Activated CD4-positive, alpha-beta T cell treated with anti-CD3 and anti-CD28 coated beads, Interleukin-2, amount 10 ng/mL, durations not matched to agents 7 days and 5 days (primary cell): ENCODE results near the gene SLC6A12. TPM values are rescaled to one million over a fixed set of nuclear protein-coding genes. Genes with fewer than 3 reads are reported as not detected.
A peak's percentile ranks its signal among the peaks of the same experiment; 100 is the strongest.

Experiments used
- CTCF ChIA-PET: fragments of 350-600 bp; sonication (Branson Sonifier 250); formaldehyde crosslinking; loops from one replicate; lab custom pipeline; 2021; ENCODE audit warnings: antibody characterized with exemption; lab: Charles Lee
- POLR2A ChIA-PET: fragments of 350-600 bp; sonication (Branson Sonifier 250); formaldehyde crosslinking; loops from one replicate; lab custom pipeline; 2021; ENCODE audit warnings: antibody characterized with exemption; lab: Charles Lee
- DNase-seq: peaks from one replicate; pipeline ENCODE4 v3.0.0-alpha.2; 2020
- H3K27ac Mint-ChIP-seq: one replicate; pipeline ENCODE4 v1.8.0; 2021; ENCODE audit warnings: mild to moderate bottlenecking, moderate library complexity, mixed read lengths
- H3K27me3 Mint-ChIP-seq: one replicate; pipeline ENCODE4 v1.8.0; 2021; ENCODE audit warnings: mixed read lengths
- H3K36me3 Mint-ChIP-seq: one replicate; pipeline ENCODE4 v1.8.0; 2021; ENCODE audit warnings: low read depth, mixed read lengths
- H3K4me1 Mint-ChIP-seq: one replicate; pipeline ENCODE4 v1.8.0; 2021; ENCODE audit warnings: mixed read lengths
- H3K4me3 Mint-ChIP-seq: one replicate; pipeline ENCODE4 v1.8.0; 2021; ENCODE audit warnings: mild to moderate bottlenecking, moderate library complexity, mixed read lengths
- H3K9me3 Mint-ChIP-seq: one replicate; pipeline ENCODE4 v1.8.0; 2021; ENCODE audit warnings: mixed read lengths
- total RNA-seq, 2 experiments: library from RNA; stranded (reverse); gene quantifications; one replicate each; pipeline ENCODE4 v1.2.3, GENCODE V29; 2021

Gene SLC6A12
- total RNA-seq, 2 experiments from 2014 or later = not detected

GRCh38 chr12:155646-156045 lies 58.3 kb downstream of the SLC6A12 start:
- Mint-ChIP-seq H3K4me3 (no peak overlapping the region), H3K27ac (no peak overlapping the region), H3K27me3 (peaks cover under 1% of the 10 kb centered on the region), H3K9me3 (no peaks in the 10 kb centered on the region), H3K4me1 (no peaks in the 10 kb centered on the region), H3K36me3 (no peaks in the 10 kb centered on the region)
- CTCF ChIA-PET = no interaction called here
- POLR2A ChIA-PET = no interaction called here
- no peak for DNase-seq

GRCh38 chr12:155006-155405 lies 59.0 kb downstream of the SLC6A12 start:
- Mint-ChIP-seq H3K4me1 (no peaks in the 10 kb centered on the region), H3K27ac (no peak overlapping the region), H3K4me3 (no peak overlapping the region), H3K27me3 (peaks cover 3% of the 10 kb centered on the region), H3K9me3 (no peaks in the 10 kb centered on the region), H3K36me3 (no peaks in the 10 kb centered on the region)
- DNase-seq = no peak
- ChIA-PET POLR2A (no interaction called here), CTCF (no interaction called here)

GRCh38 chr12:154058-154457 lies 59.9 kb downstream of the SLC6A12 start:
- H3K4me3 Mint-ChIP-seq = no peak overlapping the region
- no peaks in the 10 kb centered on the region for H3K4me1 Mint-ChIP-seq
- H3K27ac Mint-ChIP-seq = no peak overlapping the region
- H3K36me3 Mint-ChIP-seq = no peaks in the 10 kb centered on the region
- ChIA-PET CTCF (no interaction called here), POLR2A (no interaction called here)
- no peaks in the 10 kb centered on the region for H3K9me3 Mint-ChIP-seq
- no peak for DNase-seq
- H3K27me3 Mint-ChIP-seq = peaks cover 3% of the 10 kb centered on the region

GRCh38 chr12:153080-153746 lies 60.7 kb downstream of the SLC6A12 start:
- Mint-ChIP-seq H3K36me3 (no peaks in the 10 kb centered on the region), H3K4me1 (no peaks in the 10 kb centered on the region), H3K4me3 (no peak overlapping the region), H3K27ac (no peak overlapping the region), H3K9me3 (no peaks in the 10 kb centered on the region), H3K27me3 (peaks cover 3% of the 10 kb centered on the region)
- DNase-seq = peak; percentile 59
- CTCF ChIA-PET = no interaction called here
- POLR2A ChIA-PET = no interaction called here

- ChIA-PET CTCF (no interaction called here), POLR2A (no interaction called here)
- Mint-ChIP-seq H3K9me3 (no peaks in the 10 kb centered on the region), H3K27ac (no peak overlapping the region), H3K27me3 (peaks cover 3% of the 10 kb centered on the region), H3K36me3 (no peaks in the 10 kb centered on the region), H3K4me1 (no peaks in the 10 kb centered on the region), H3K4me3 (no peak overlapping the region)
- no peak for DNase-seq
These were observed 61.5 kb downstream of the SLC6A12 start for GRCh38 chr12:152440-152839.

GRCh38 chr12:151579-151978 lies 62.4 kb downstream of the SLC6A12 start:
- CTCF ChIA-PET = interaction anchor here (0.5 kb wide), 1 partner anchor 93 kb away, joined by 3 read pairs; no protein-coding TSS in a partner anchor
- H3K27ac Mint-ChIP-seq = no peak overlapping the region
- H3K36me3 Mint-ChIP-seq = no peaks in the 10 kb centered on the region
- no peak overlapping the region for H3K4me3 Mint-ChIP-seq
- DNase-seq = no peak
- no peaks in the 10 kb centered on the region for H3K9me3 Mint-ChIP-seq
- POLR2A ChIA-PET = no interaction called here
- peaks cover 3% of the 10 kb centered on the region for H3K27me3 Mint-ChIP-seq
- no peaks in the 10 kb centered on the region for H3K4me1 Mint-ChIP-seq

- ChIA-PET CTCF (no interaction called here), POLR2A (no interaction called here)
- Mint-ChIP-seq H3K36me3 (no peaks in the 10 kb centered on the region), H3K9me3 (no peaks in the 10 kb centered on the region), H3K27ac (no peak overlapping the region), H3K27me3 (peaks cover 3% of the 10 kb centered on the region), H3K4me3 (no peak overlapping the region), H3K4me1 (peaks cover 14% of the 10 kb centered on the region)
- DNase-seq = no peak
These were observed 65.1 kb downstream of the SLC6A12 start for GRCh38 chr12:148676-149416.

- POLR2A ChIA-PET = no interaction called here
These were observed 66.7 kb downstream of the SLC6A12 start for GRCh38 chr12:147242-147641.

GRCh38 chr12:145369-145960 lies 68.5 kb downstream of the SLC6A12 start:
- no peaks in the 10 kb centered on the region for H3K9me3 Mint-ChIP-seq
- peaks cover 8% of the 10 kb centered on the region for H3K27me3 Mint-ChIP-seq
- H3K36me3 Mint-ChIP-seq = no peaks in the 10 kb centered on the region
- CTCF ChIA-PET = interaction anchor here (1.1 kb wide), 1 partner anchor 34 kb away, joined by 3 read pairs; no protein-coding TSS in a partner anchor
- H3K4me1 Mint-ChIP-seq = peaks cover 14% of the 10 kb centered on the region
- H3K27ac Mint-ChIP-seq = peak overlapping the region; percentile 87
- no peak for DNase-seq
- POLR2A ChIA-PET = no interaction called here
- no peak overlapping the region for H3K4me3 Mint-ChIP-seq

More at GRCh38 chr12:147242-147641, 66.7 kb downstream of the SLC6A12 start:
- H3K36me3 Mint-ChIP-seq = no peaks in the 10 kb centered on the region
- CTCF ChIA-PET = no interaction called here
- H3K27me3 Mint-ChIP-seq = peaks cover 3% of the 10 kb centered on the region
- no peak overlapping the region for H3K4me3 Mint-ChIP-seq
- H3K4me1 Mint-ChIP-seq = peaks cover 14% of the 10 kb centered on the region
- no peak overlapping the region for H3K27ac Mint-ChIP-seq
- no peaks in the 10 kb centered on the region for H3K9me3 Mint-ChIP-seq
- DNase-seq = no peak

GRCh38 chr12:144650-145284 lies 69.2 kb downstream of the SLC6A12 start:
- Mint-ChIP-seq H3K4me1 (peaks cover 14% of the 10 kb centered on the region), H3K9me3 (no peaks in the 10 kb centered on the region), H3K27me3 (peaks cover 14% of the 10 kb centered on the region), H3K36me3 (no peaks in the 10 kb centered on the region), H3K4me3 (peak overlapping the region; percentile 48), H3K27ac (peak overlapping the region; percentile 87)
- no peak for DNase-seq
- ChIA-PET CTCF (interaction anchor here (1.1 kb wide), 1 partner anchor 35 kb away, joined by 3 read pairs; no protein-coding TSS in a partner anchor), POLR2A (no interaction called here)

GRCh38 chr12:143964-144649 lies 69.8 kb downstream of the SLC6A12 start:
- H3K36me3 Mint-ChIP-seq = no peaks in the 10 kb centered on the region
- POLR2A ChIA-PET = no interaction called here
- H3K27ac Mint-ChIP-seq = peak overlapping the region; percentile 87
- H3K4me3 Mint-ChIP-seq = peak overlapping the region; percentile 48
- CTCF ChIA-PET = no interaction called here
- H3K9me3 Mint-ChIP-seq = no peaks in the 10 kb centered on the region
- H3K27me3 Mint-ChIP-seq = peaks cover 21% of the 10 kb centered on the region
- DNase-seq = no peak
- H3K4me1 Mint-ChIP-seq = peaks cover 14% of the 10 kb centered on the region

- POLR2A ChIA-PET = no interaction called here
- H3K27ac Mint-ChIP-seq = no peak overlapping the region
- no peaks in the 10 kb centered on the region for H3K36me3 Mint-ChIP-seq
- H3K9me3 Mint-ChIP-seq = no peaks in the 10 kb centered on the region
- CTCF ChIA-PET = no interaction called here
- peaks cover 22% of the 10 kb centered on the region for H3K27me3 Mint-ChIP-seq
- no peak overlapping the region for H3K4me3 Mint-ChIP-seq
- no peak for DNase-seq
- H3K4me1 Mint-ChIP-seq = peaks cover 12% of the 10 kb centered on the region
These were observed 73.8 kb downstream of the SLC6A12 start for GRCh38 chr12:140162-140561.
